ENCODE results near the gene TEKT1. TPM values are rescaled to one million over a fixed set of nuclear protein-coding genes. Genes with fewer than 3 reads are reported as not detected.

Gene TEKT1
- total RNA-seq, 1 experiment from 2014 or later = not detected

DNA sequence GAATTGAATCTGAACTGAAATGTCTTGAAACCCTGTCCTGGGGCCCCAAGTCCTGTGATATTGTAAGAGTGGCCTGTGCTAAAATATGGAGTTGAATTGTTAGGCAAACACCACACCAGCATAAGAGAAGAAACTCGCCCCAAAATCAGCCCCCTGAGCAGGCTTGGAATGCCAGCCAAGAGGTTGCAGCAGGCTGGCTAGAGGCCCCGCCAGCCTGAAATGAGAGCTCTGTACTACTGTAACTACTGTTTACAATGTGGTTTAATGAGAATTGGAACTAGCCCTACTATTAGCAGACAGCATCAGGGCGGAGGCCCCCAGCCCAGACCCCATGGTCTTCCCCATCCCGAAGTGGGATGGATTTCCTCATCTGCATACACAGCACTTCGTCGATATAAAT is 31.8 kb downstream of the TEKT1 start:
- Mint-ChIP-seq H3K27ac (ENCODE audit: unreplicated experiment) (no peak overlapping the region), H3K36me3 (ENCODE audit: insufficient read depth, unreplicated experiment) (no peaks in the 10 kb centered on the region), H3K4me3 (ENCODE audit: unreplicated experiment) (no peak overlapping the region), H3K27me3 (ENCODE audit: insufficient read depth, unreplicated experiment) (no peaks in the 10 kb centered on the region), H3K4me1 (ENCODE audit: low read depth, unreplicated experiment) (no peaks in the 10 kb centered on the region), H3K9me3 (ENCODE audit: unreplicated experiment) (no peaks in the 10 kb centered on the region)
- Histone ChIP-seq H3K36me3 (ENCODE audit: control insufficient read depth, insufficient read depth, low read length) (no peaks in the 10 kb centered on the region), H3K4me3 (ENCODE audit: low read depth, low read length) (no peak overlapping the region), H3K4me1 (peaks cover 30% of the 10 kb centered on the region), H3K27me3 (replicated peaks; ENCODE audit: control insufficient read depth, insufficient read depth, low read length) (no peaks in the 10 kb centered on the region), H3K9me3 (no peaks in the 10 kb centered on the region)
- intact Hi-C loops (cut with micrococcal nuclease; ENCODE audit: unreplicated experiment) = no loop called here
- TF ChIP-seq, protein P1, sequence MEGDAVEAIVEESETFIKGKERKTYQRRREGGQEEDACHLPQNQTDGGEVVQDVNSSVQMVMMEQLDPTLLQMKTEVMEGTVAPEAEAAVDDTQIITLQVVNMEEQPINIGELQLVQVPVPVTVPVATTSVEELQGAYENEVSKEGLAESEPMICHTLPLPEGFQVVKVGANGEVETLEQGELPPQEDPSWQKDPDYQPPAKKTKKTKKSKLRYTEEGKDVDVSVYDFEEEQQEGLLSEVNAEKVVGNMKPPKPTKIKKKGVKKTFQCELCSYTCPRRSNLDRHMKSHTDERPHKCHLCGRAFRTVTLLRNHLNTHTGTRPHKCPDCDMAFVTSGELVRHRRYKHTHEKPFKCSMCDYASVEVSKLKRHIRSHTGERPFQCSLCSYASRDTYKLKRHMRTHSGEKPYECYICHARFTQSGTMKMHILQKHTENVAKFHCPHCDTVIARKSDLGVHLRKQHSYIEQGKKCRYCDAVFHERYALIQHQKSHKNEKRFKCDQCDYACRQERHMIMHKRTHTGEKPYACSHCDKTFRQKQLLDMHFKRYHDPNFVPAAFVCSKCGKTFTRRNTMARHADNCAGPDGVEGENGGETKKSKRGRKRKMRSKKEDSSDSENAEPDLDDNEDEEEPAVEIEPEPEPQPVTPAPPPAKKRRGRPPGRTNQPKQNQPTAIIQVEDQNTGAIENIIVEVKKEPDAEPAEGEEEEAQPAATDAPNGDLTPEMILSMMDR (IDR thresholded peaks at IDR 0.05; ENCODE audit: insufficient read depth in 1 of 2, low read depth in 1 of 2, low read length in 1 of 2, severe bottlenecking in 1 of 2, unreplicated experiment in 1 of 2) = no peak
- DNase-seq = no peak
- POLR2A ChIA-PET = no interaction called here
- BruUV-seq (replicated peaks) = no TSS peak
- CTCF ChIA-PET = no interaction called here

DNA sequence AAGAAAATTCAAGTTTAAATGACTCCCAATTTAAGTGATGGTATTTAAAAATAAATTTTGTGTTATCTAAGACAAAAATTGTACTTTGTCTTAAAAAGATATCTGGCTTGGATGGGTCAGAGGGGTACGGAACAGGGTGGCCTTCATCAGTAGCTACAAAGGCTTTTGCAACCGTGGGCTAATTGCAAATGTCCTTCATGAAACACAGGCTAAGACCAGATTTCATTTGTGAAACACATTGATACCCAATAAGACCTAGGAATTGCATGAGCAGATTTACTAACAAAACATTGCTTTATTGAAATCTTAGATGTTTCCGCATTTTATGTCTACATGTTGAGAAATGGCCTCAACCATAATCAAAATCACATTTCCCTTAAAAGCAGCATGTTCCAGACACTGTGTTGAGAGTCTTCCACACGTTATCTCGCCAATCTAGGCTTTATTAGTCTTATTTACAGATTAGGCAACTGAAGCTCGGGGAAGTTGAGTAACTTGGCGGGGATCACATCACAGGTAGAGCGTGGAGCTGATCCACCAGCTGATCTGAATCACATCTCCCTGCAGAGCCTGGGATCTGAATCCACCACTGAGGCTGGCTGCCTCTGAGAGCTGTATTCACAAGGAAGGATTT is 33.7 kb downstream of the TEKT1 start:
- Mint-ChIP-seq H3K27ac (ENCODE audit: unreplicated experiment) (no peak overlapping the region), H3K4me3 (ENCODE audit: unreplicated experiment) (no peak overlapping the region), H3K36me3 (ENCODE audit: insufficient read depth, unreplicated experiment) (no peaks in the 10 kb centered on the region), H3K4me1 (ENCODE audit: low read depth, unreplicated experiment) (no peaks in the 10 kb centered on the region), H3K27me3 (ENCODE audit: insufficient read depth, unreplicated experiment) (no peaks in the 10 kb centered on the region), H3K9me3 (ENCODE audit: unreplicated experiment) (no peaks in the 10 kb centered on the region)
- Histone ChIP-seq H3K36me3 (ENCODE audit: control insufficient read depth, insufficient read depth, low read length) (no peaks in the 10 kb centered on the region), H3K4me3 (ENCODE audit: low read depth, low read length) (no peak overlapping the region), H3K27me3 (replicated peaks; ENCODE audit: control insufficient read depth, insufficient read depth, low read length) (no peaks in the 10 kb centered on the region), H3K4me1 (peaks cover 30% of the 10 kb centered on the region), H3K9me3 (no peaks in the 10 kb centered on the region)
- intact Hi-C loops (cut with micrococcal nuclease; ENCODE audit: unreplicated experiment) = no loop called here
- DNase-seq = no peak
- TF ChIP-seq, protein P1 (IDR thresholded peaks at IDR 0.05; ENCODE audit: insufficient read depth in 1 of 2, low read depth in 1 of 2, low read length in 1 of 2, severe bottlenecking in 1 of 2, unreplicated experiment in 1 of 2) = no peak
- CTCF ChIA-PET = no interaction called here
- POLR2A ChIA-PET = no interaction called here
- no TSS peak for BruUV-seq (replicated peaks)

DNA sequence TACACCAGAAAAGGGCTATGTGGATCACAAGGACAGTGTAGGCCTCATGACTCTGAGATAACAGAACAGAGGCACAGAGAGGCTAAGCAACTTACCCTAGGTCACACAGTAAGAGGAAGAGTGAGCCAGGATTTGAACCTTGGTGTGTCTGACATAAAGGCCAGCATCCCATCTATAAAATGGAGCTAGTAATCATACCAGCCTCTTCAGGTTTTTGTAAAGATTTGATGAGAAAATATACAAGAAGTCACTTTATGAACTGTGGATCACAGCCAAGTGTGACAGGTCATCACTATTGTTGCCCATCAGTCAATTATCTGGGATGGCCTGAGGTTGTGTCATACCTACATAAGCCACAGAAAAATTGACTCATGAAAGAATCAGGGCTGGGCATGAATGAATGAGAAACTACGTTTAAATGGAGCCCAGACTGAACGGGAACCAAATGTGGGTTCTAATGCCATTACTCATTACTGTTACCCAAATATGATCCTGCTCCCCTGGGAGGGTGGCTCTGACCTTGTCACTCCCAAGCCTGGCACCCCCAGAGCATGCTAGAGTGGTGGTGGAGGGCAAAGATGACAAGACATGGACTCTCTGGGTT is 34.5 kb downstream of the TEKT1 start:
- BruUV-seq (replicated peaks) = no TSS peak
- Histone ChIP-seq H3K4me3 (ENCODE audit: low read depth, low read length) (no peak overlapping the region), H3K36me3 (ENCODE audit: control insufficient read depth, insufficient read depth, low read length) (no peaks in the 10 kb centered on the region), H3K27me3 (replicated peaks; ENCODE audit: control insufficient read depth, insufficient read depth, low read length) (no peaks in the 10 kb centered on the region), H3K4me1 (peaks cover 30% of the 10 kb centered on the region), H3K9me3 (no peaks in the 10 kb centered on the region)
- POLR2A ChIA-PET = no interaction called here
- intact Hi-C loops (cut with micrococcal nuclease; ENCODE audit: unreplicated experiment) = no loop called here
- no peak for DNase-seq
- H3K36me3 Mint-ChIP-seq (ENCODE audit: insufficient read depth, unreplicated experiment) = no peaks in the 10 kb centered on the region
- peaks cover 7% of the 10 kb centered on the region for H3K4me1 Mint-ChIP-seq (ENCODE audit: low read depth, unreplicated experiment)
- TF ChIP-seq, protein P1 (IDR thresholded peaks at IDR 0.05; ENCODE audit: insufficient read depth in 1 of 2, low read depth in 1 of 2, low read length in 1 of 2, severe bottlenecking in 1 of 2, unreplicated experiment in 1 of 2) = no peak
- no peak overlapping the region for H3K4me3 Mint-ChIP-seq (ENCODE audit: unreplicated experiment)
- H3K9me3 Mint-ChIP-seq (ENCODE audit: unreplicated experiment) = no peaks in the 10 kb centered on the region
- no peaks in the 10 kb centered on the region for H3K27me3 Mint-ChIP-seq (ENCODE audit: insufficient read depth, unreplicated experiment)
- CTCF ChIA-PET = interaction anchor here (0.8 kb wide), 1 partner anchor 10 kb away, joined by 5 read pairs; no protein-coding TSS in a partner anchor
- peak overlapping the region; percentile 78 for H3K27ac Mint-ChIP-seq (ENCODE audit: unreplicated experiment)
